Psoas muscle (tissue), 8 donors: ENCODE results near the gene OR2L8. TPM values are rescaled to one million over a fixed set of nuclear protein-coding genes. Genes with fewer than 3 reads are reported as not detected.
A peak's percentile ranks its signal among the peaks of the same experiment; 100 is the strongest.

Experiments
- ATAC-seq, 4 donors: fragments of 200-7000 bp; cut with Tn5 transposase; one replicate each; pipeline ENCODE4 v1.9.1; 2020; ENCODE audit warnings: moderate library complexity in 3 of 4, mild to moderate bottlenecking in 2 of 4
- DNase-seq, 2 donors: peaks; one replicate each; pipeline ENCODE4 v3.0.0-alpha.2; 2020
- H3K27ac ChIP-seq: fragments of 200-600 bp; one replicate; pipeline ENCODE4 v1.8.0; 2022
- H3K27me3 ChIP-seq, 3 donors: fragments of 200-600 bp in 1 of 3; one replicate each; pipeline versions ENCODE4 v1.6.1 to v1.8.0; 2013 to 2022; ENCODE audit warnings: low read length in 2 of 3, mild to moderate bottlenecking in 2 of 3, moderate library complexity in 1 of 3; ENCODE audit not compliant: insufficient read depth in 3 of 3
- H3K36me3 ChIP-seq, 2 donors: fragments of 200-600 bp in 1 of 2; one replicate each; pipeline versions ENCODE4 v1.6.1 to v1.8.0; 2013 to 2022; ENCODE audit warnings: low read depth in 1 of 2, mild to moderate bottlenecking in 1 of 2, moderate library complexity in 1 of 2; ENCODE audit not compliant: insufficient read depth in 1 of 2
- H3K4me1 ChIP-seq: fragments of 200-600 bp; one replicate; pipeline ENCODE4 v1.8.0; 2022
- H3K4me3 ChIP-seq: fragments of 200-600 bp; one replicate; pipeline ENCODE4 v1.8.0; 2022; ENCODE audit warnings: mild to moderate bottlenecking
- H3K9me3 ChIP-seq: fragments of 200-600 bp; one replicate; pipeline ENCODE4 v1.8.0; 2022
- WGBS, 3 donors: extraction: QIAGEN DNeasy Blood & Tissue Kit; methylation state at CpG; one replicate each; pipeline versions ENCODE4 v1.1.6 to v1.1.7; 2013; 5-methylcytosine and 5-hydroxymethylcytosine counted together
- intact Hi-C, 2 donors: fragments of 100-400 bp; cut with DNase I; formaldehyde crosslinking; loops; one replicate each; pipeline versions ENCODE4 v1.11.0 to v1.14.2; 2022
- polyA plus RNA-seq, 3 donors: library from polyadenylated mRNA; stranded (reverse); fragments of 200-250 nt; gene quantifications; one replicate each; pipeline ENCODE4 v1.2.3, GENCODE V29; 2013
- total RNA-seq, 4 donors: library from RNA; stranded (reverse); fragmentation: NEBNext Ultra II Directional in 2 of 4; extraction: Animal tissue kit (Norgen Biotek cat#: 25700) in 2 of 4; gene quantifications; one replicate each; pipeline versions ENCODE4 v1.2.1 to v1.2.4, GENCODE V29; 2021 to 2023
- TF ChIP-seq, protein P1 (sequence below): fragments of 200-600 bp; IDR thresholded peaks from one replicate; pipeline ENCODE4 v1.8.0; 2022; ENCODE audit warnings: antibody characterized with exemption
- donor health status: healthy with polysubstance abuse.
- donor health status: DM: no; HTN: no; CAD: no; lungs with moderate emphysema.
- donor health status: Bipolar disorder and iron deficiency.
- donor health status: healthy.
- donor health status: DM: yes; HTN: yes; CAD: no.
- donor health status: DM: no; HTN: no; CAD: no.
- donor health status: DM: no; HTN: no; CAD: no.
- donor health status: DM: yes; HTN: yes; CAD: no.

Gene OR2L8
- total and polyA plus RNA-seq, 7 donors: not detected

DNA sequence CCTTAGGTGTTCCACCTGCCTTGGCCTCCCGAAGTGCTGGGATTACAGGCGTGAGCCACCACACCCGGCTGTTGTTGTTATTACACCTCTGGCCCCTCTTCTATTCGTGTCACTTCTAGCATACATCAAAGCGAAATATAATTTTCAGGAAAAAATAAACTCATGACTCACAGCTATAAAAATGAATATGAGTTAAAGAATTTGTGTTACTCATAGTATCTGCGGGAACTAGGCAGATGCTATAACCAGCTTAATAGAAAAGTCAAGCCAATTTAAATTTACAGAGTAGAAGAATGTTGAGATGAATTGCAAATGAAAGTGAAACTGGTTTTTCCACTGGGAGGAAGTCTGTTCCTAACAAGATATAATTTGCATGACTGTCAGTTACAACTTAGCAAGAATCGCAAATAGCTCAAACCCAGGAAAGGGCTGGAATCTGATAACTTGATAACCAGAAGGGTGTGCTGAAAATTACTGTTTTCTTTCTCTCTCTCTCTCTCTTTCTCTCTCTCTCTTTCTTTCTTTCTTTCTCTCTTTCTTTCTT, 42.1 kb upstream of the OR2L8 start:
- Histone ChIP-seq H3K27ac (no peak overlapping the region), H3K4me3 (peak overlapping the region; percentile 1)
- no peak for ATAC-seq

DNA sequence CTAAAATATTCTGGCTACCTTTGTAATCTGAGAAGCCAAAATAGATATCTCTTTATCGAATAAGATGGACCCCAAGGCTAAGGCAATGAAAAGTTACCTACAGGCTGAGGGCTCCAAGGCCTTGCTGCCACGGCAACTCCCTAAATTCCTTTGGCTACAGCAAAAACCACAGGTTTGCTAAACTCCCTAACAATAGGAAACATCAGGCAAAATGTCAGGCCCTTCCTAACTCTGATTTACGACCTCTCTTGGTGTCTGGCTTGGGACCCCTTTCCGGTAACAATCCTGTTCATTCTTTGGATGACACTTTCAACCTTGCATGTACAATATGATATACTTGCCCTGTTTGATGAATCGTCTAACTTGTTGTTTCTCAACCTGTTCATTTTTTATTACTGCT, 39.9 kb upstream of the OR2L8 start:
- H3K27me3 ChIP-seq: no peaks in the 10 kb centered on the region
- DNase-seq (no peak), ATAC-seq (no peak)
- TF ChIP-seq, protein P1, sequence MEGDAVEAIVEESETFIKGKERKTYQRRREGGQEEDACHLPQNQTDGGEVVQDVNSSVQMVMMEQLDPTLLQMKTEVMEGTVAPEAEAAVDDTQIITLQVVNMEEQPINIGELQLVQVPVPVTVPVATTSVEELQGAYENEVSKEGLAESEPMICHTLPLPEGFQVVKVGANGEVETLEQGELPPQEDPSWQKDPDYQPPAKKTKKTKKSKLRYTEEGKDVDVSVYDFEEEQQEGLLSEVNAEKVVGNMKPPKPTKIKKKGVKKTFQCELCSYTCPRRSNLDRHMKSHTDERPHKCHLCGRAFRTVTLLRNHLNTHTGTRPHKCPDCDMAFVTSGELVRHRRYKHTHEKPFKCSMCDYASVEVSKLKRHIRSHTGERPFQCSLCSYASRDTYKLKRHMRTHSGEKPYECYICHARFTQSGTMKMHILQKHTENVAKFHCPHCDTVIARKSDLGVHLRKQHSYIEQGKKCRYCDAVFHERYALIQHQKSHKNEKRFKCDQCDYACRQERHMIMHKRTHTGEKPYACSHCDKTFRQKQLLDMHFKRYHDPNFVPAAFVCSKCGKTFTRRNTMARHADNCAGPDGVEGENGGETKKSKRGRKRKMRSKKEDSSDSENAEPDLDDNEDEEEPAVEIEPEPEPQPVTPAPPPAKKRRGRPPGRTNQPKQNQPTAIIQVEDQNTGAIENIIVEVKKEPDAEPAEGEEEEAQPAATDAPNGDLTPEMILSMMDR: no peak
- no peak overlapping the region for H3K4me3 ChIP-seq
- WGBS, 3 donors: 71 to 78% (median 75%) methylated on average over 5 of the region's 5 CpGs
- intact Hi-C loops: no loop called here
- H3K9me3 ChIP-seq: no peaks in the 10 kb centered on the region
- no peaks in the 10 kb centered on the region for H3K4me1 ChIP-seq
- no peak overlapping the region for H3K27ac ChIP-seq
- H3K36me3 ChIP-seq: no peaks in the 10 kb centered on the region

More for the DNA sequence above, 42.1 kb upstream of the OR2L8 start:
- intact Hi-C loops: no loop called here
- TF ChIP-seq, protein P1: no peak
- Histone ChIP-seq H3K27me3 (no peaks in the 10 kb centered on the region), H3K9me3 (no peaks in the 10 kb centered on the region), H3K4me1 (no peaks in the 10 kb centered on the region), H3K36me3 (no peaks in the 10 kb centered on the region)
- WGBS, 3 donors: 46 to 52% (median 49%) methylated on average over 7 of the region's 7 CpGs
- DNase-seq: no peak

DNA sequence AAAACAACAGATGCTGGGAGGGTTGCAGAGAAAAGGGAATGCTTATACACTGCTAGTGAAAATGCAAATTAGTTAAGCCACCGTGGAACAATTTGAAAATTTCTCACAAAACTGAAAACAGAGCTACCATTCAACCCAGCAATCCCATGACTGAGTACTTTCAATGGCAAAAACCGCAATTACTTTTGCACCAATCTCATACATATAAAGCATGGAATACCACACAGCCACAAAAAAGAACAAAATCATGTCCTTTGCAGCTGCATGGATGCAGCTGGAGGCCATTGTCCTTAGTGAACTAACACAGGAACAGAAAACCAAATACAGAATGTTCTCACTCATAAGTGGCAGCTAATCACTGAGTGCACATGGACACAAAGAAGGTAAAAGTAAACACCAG, 34.9 kb upstream of the OR2L8 start:
- Histone ChIP-seq H3K9me3 (no peaks in the 10 kb centered on the region), H3K36me3 (no peaks in the 10 kb centered on the region), H3K4me1 (no peaks in the 10 kb centered on the region), H3K27me3 (no peaks in the 10 kb centered on the region), H3K27ac (no peak overlapping the region), H3K4me3 (no peak overlapping the region)
- 69 to 76% (median 74%) methylated on average over 2 of the region's 2 CpGs for WGBS, 3 donors
- ATAC-seq (no peak), DNase-seq (no peak)
- intact Hi-C loops: no loop called here
- TF ChIP-seq, protein P1: no peak

DNA sequence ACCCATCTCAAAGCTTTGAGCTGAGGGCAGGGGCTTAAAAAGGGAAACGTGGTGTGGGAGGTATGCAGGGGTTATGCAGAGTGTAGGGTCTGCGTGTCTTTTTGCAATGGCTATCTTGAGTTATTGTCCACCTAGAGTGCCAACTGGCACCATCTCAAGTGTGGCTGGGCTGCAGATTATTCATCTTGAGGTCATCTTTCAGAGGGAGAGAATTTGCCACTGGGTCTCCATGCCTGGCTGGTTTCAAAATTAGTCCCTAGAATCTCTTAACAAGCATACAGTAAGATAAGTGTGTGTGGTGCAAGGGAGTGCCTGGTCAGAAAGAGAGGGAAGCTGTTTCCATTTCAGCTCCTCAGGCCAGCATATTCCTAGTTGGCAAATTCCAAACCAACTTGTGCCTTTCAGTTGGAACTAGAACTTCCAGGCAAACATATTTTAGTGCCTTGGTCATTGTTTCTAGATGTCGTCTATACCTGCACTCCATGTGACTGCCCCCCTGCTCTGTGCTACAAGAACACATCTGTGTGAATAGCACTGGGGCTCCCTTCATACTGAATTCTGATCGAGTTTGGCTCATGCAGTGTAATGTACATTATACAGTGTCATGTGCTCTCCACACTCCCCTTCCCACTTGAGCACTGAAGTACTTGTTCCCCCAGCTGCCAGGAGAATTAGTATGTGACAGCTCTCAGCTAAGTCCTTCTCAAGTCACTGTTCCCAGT, 33.6 kb upstream of the OR2L8 start:
- no peaks in the 10 kb centered on the region for H3K9me3 ChIP-seq
- no peaks in the 10 kb centered on the region for H3K4me1 ChIP-seq
- DNase-seq: no peak
- H3K27me3 ChIP-seq: no peaks in the 10 kb centered on the region
- no peak overlapping the region for H3K27ac ChIP-seq
- intact Hi-C loops: no loop called here
- no peak for ATAC-seq
- no peaks in the 10 kb centered on the region for H3K36me3 ChIP-seq
- WGBS, 3 donors: 46 to 57% (median 47%) methylated on average over 4 of the region's 4 CpGs
- TF ChIP-seq, protein P1: no peak
- H3K4me3 ChIP-seq: no peak overlapping the region
